BJ (cell line): ENCODE data around the gene RGR. TPM values are rescaled to one million over a fixed set of nuclear protein-coding genes. Genes with fewer than 3 reads are reported as not detected.

Source experiments
- CTCF ChIA-PET: fragments of 350-600 bp; formaldehyde crosslinking; extraction: SDS; loops from one replicate; lab custom pipeline; 2021; ENCODE audit warnings: antibody characterized with exemption, inconsistent platforms; lab: Yijun Ruan, JAX
- POLR2A ChIA-PET: fragments of 300-600 bp; sonication (Branson Sonifier 250); formaldehyde crosslinking; extraction: SDS; loops from one replicate; lab custom pipeline; 2021; ENCODE audit warnings: antibody characterized with exemption; lab: Charles Lee
- DNase-seq: peaks from one replicate; pipeline ENCODE4 v3.0.0-alpha.2; 2011; ENCODE audit warnings: low read depth
- H3K27me3 ChIP-seq: 2 replicates; pipeline ENCODE4 v1.6.0; 2011; ENCODE audit warnings: low read length; ENCODE audit not compliant: control insufficient read depth, insufficient read depth
- H3K36me3 ChIP-seq: 2 replicates; pipeline ENCODE4 v1.5.1; 2011; ENCODE audit warnings: low read length; ENCODE audit not compliant: control insufficient read depth, insufficient read depth
- H3K4me3 ChIP-seq: 2 replicates; pipeline ENCODE4 v1.5.1; 2011; ENCODE audit warnings: low read depth, mild to moderate bottlenecking, control low read depth, low read length
- polyA plus RNA-seq: library from polyadenylated mRNA; depleted of rRNA; stranded (reverse); fragments of >200 nt; gene quantifications from 2 replicates; pipeline ENCODE4 v1.2.3, GENCODE V29; 2011
- TF ChIP-seq, protein P1 (sequence below): IDR thresholded peaks from 2 replicates; pipeline ENCODE4 v1.5.1; 2011; ENCODE audit warnings: low read depth, mild to moderate bottlenecking, control low read depth, inconsistent platforms, low read length, moderate library complexity; ENCODE audit not compliant: insufficient read depth

Gene RGR
- polyA plus RNA-seq, 1 experiment, result not detected

- POLR2A ChIA-PET, result no interaction called here
- TF ChIP-seq, protein P1, sequence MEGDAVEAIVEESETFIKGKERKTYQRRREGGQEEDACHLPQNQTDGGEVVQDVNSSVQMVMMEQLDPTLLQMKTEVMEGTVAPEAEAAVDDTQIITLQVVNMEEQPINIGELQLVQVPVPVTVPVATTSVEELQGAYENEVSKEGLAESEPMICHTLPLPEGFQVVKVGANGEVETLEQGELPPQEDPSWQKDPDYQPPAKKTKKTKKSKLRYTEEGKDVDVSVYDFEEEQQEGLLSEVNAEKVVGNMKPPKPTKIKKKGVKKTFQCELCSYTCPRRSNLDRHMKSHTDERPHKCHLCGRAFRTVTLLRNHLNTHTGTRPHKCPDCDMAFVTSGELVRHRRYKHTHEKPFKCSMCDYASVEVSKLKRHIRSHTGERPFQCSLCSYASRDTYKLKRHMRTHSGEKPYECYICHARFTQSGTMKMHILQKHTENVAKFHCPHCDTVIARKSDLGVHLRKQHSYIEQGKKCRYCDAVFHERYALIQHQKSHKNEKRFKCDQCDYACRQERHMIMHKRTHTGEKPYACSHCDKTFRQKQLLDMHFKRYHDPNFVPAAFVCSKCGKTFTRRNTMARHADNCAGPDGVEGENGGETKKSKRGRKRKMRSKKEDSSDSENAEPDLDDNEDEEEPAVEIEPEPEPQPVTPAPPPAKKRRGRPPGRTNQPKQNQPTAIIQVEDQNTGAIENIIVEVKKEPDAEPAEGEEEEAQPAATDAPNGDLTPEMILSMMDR, result no peak
- H3K4me3 ChIP-seq, result no peak within 1 kb of the TSS
- DNase-seq, result no peak
- CTCF ChIA-PET, result no interaction called here
- no peaks in the 10 kb centered on the region; the same call in 1 of the 2 replicates for H3K27me3 ChIP-seq
- no peaks in the 10 kb centered on the region for H3K36me3 ChIP-seq
Observed at GRCh38 chr10:84241185-84241790, 3.6 kb upstream of the RGR start, which contains the start of gene LRIT1. Gene LRIT1, minus strand, starts transcription at chr10:84241546. Its CDS starts 107 bp downstream, at chr10:84241439.

- TF ChIP-seq, protein P1, result no peak
- DNase-seq, result no peak
- Histone ChIP-seq H3K36me3 (no peaks in the 10 kb centered on the region), H3K27me3 (no peaks in the 10 kb centered on the region; the same call in 1 of the 2 replicates), H3K4me3 (no peak overlapping the region)
- ChIA-PET POLR2A (no interaction called here), CTCF (interaction anchor here (1.3 kb wide), 1 partner anchor 294 kb away, joined by 3 read pairs; no protein-coding TSS in a partner anchor)
Observed at GRCh38 chr10:84243759-84244158, 1.1 kb upstream of the RGR start.

DNA sequence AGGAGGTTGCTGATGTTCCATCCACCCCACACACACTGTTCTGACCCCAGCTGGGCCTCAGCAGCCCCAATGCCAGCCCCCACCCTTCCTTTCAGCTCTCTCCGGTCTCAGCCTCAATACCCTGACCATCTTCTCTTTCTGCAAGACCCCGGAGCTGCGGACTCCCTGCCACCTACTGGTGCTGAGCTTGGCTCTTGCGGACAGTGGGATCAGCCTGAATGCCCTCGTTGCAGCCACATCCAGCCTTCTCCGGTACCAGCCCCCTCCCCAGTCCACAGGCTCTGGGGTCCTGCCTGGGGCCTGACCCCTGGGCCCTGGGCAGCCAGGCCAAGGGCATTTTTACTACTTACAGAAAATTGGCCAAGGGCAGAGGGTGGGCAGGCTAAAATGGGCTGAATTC is 2.6 kb downstream of the RGR start:
- no peak for DNase-seq
- TF ChIP-seq, protein P1, result no peak
- no peak overlapping the region for H3K4me3 ChIP-seq
- H3K27me3 ChIP-seq, result no peaks in the 10 kb centered on the region; the same call in none of the 2 replicates
- H3K36me3 ChIP-seq, result no peaks in the 10 kb centered on the region
- ChIA-PET CTCF (interaction anchor here (0.8 to 1.6 kb wide), 4 partner anchors 10 to 20 kb away, joined by 3 to 6 read pairs (median 4); no protein-coding TSS in a partner anchor), POLR2A (no interaction called here)

DNA sequence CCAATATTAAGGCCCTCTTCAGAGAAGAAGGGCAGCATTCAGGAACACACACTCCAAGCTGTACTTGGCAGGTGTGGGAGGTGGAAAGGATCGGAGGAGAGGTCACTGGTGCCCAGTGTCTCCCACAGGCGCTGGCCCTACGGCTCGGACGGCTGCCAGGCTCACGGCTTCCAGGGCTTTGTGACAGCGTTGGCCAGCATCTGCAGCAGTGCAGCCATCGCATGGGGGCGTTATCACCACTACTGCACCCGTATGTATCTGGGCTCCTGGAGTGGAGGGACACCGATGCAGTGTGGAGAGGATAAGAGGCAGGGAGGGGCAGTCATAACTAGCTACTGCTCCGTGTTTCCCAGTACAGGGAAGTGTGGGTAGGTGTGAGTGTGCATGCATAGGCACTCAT is 3.9 kb downstream of the RGR start:
- peaks cover 2% of the 10 kb centered on the region for H3K27me3 ChIP-seq
- CTCF ChIA-PET, result interaction anchor here (0.9 to 1.6 kb wide), 3 partner anchors 16 to 289 kb away, joined by 3 to 6 read pairs (median 4); no protein-coding TSS in a partner anchor
- no peak for DNase-seq
- H3K36me3 ChIP-seq, result no peaks in the 10 kb centered on the region
- TF ChIP-seq, protein P1, result no peak
- POLR2A ChIA-PET, result no interaction called here
- no peak overlapping the region for H3K4me3 ChIP-seq

DNA sequence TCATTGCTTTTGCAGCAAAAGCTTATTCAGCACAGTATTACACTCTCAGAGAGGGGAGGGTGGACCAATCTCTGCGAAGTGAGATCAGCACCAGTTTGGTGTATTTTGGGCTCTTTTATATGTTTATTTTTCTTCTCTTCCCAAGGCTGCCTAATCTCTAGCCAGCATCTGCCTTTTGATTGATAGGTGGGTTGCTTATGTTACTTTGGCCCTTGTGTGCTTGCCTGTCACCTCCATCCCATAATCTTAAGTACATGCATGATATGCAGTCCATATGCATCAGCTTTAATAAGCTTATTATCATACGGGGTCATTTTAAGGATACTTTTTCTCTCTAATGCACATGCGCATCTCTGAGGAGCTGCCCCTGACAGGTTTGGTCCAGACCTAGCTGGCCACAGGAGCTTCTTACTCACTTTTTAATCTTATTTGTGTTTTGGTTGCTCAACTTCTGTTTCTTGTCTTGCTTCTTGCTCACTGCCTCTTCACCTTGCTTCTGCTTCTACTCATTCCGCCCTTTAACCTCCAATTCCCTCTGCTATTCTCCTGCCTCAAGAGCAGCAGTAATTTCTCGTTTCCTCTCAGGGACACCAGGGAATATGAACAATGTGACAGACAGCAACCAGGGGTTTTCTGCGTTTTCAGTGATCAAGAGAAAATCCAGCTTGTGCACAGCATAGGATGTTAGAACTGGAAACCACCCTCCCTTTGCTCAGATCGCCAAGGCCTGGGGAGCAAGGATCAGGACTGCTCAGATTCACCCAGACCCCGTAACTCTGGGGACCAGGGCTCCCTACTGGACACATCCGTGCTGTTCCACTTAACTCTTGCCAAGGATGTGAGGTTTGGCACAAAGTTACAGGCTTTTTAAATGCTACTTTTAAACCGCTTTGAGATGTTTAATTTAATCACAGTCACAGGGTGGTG is 10.0 kb downstream of the RGR start:
- H3K4me3 ChIP-seq, result no peak overlapping the region
- CTCF ChIA-PET, result interaction anchor here (1.1 to 1.6 kb wide), 3 partner anchors 10 to 283 kb away, joined by 4 to 5 read pairs (median 4); partner anchors contain the start of gene RGR
- TF ChIP-seq, protein P1, result no peak
- DNase-seq, result no peak
- POLR2A ChIA-PET, result no interaction called here
- no peaks in the 10 kb centered on the region for H3K36me3 ChIP-seq
- H3K27me3 ChIP-seq, result peaks cover 2% of the 10 kb centered on the region; the same call in 1 of the 2 replicates
